LNCAP (cell line): ENCODE data around the gene TST.

Experiments used
- CTCF ChIP-seq: fragments of 450-650 bp; IDR thresholded peaks from 2 replicates; pipeline ENCODE4 v1.5.1; 2017; ENCODE audit warnings: mild to moderate bottlenecking

TST gene

GRCh38 chr22:37051391-37052385 lies 32.4 kb upstream of the TST start, which contains the start of gene KCTD17:
Gene KCTD17, plus strand, starts transcription at chr22:37051742. Its CDS starts 19 bp downstream, at chr22:37051761.
- TF ChIP-seq CTCF: peak; percentile 18; the same call in 1 of the 2 replicates

- TF ChIP-seq CTCF: no peak
These were observed 31.7 kb upstream of the TST start for GRCh38 chr22:37050913-37051312.

GRCh38 chr22:37049224-37049623 lies 30.0 kb upstream of the TST start:
- TF ChIP-seq CTCF: no peak

GRCh38 chr22:37048133-37048532 lies 28.9 kb upstream of the TST start:
- TF ChIP-seq CTCF: no peak

- TF ChIP-seq CTCF: no peak
These were observed 27.8 kb upstream of the TST start for GRCh38 chr22:37047006-37047405.

- no peak for TF ChIP-seq CTCF
These were observed 27.3 kb upstream of the TST start for GRCh38 chr22:37046589-37046988.

- peak; percentile 70 for TF ChIP-seq CTCF
These were observed 26.7 kb upstream of the TST start for GRCh38 chr22:37045958-37046357.
